Neural progenitor cell (in vitro differentiated cells): ENCODE measurements around the gene MDM2.

Source experiments
- CTCF ChIP-seq: fragments of 200-600 bp; sonication (generic); IDR thresholded peaks from 2 replicates; pipeline ENCODE4 v1.5.1; 2017; ENCODE audit warnings: antibody characterized with exemption, mild to moderate bottlenecking
- EZH2 ChIP-seq: fragments of 200-600 bp; sonication (generic); IDR thresholded peaks from 2 replicates; pipeline ENCODE4 v1.6.1; 2017; ENCODE audit warnings: antibody characterized with exemption, mild to moderate bottlenecking, moderate library complexity
- EZH2phosphoT487 ChIP-seq: fragments of 200-600 bp; sonication (generic); IDR thresholded peaks from 2 replicates; pipeline ENCODE4 v1.6.1; 2017; ENCODE audit warnings: antibody characterized with exemption

- no peak for TF ChIP-seq CTCF
- no peak for TF ChIP-seq EZH2phosphoT487
- no peak for TF ChIP-seq EZH2
Observed at GRCh38 chr12:68893741-68894140, 85.8 kb downstream of the MDM2 start.
